GF-D8 (cell line): ENCODE measurements around the gene SCFD2.
"Not testable (repeated sequence)": the region's sequence is repeated elsewhere in the genome, so short reads cannot be mapped to it uniquely, and the experiment has no call there.

ENCODE experiments used
- DNase-seq: peaks from one replicate; lab custom pipeline; 2025; lab: John Stamatoyannopoulos, UW

The SCFD2 gene

DNA sequence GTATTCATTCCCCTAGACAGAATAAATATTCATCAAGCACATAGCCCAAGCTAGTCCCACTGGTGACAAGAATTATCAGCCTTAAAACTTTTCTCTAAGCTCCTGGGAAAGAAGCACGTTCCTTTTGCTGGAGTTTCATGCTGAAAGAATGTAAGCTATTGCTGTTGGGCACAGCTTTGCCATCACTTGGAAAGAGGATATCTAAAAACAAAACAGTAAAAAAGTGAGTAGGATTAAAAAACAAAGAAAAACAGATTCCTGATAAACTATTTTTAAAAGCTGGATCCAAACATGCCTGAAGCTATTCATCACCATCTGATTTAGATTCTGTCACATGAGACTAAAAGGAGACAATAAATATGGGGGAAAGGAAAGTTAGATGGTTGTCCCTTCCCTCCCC is 176.8 kb downstream of the SCFD2 start:
- no peak for DNase-seq

DNA sequence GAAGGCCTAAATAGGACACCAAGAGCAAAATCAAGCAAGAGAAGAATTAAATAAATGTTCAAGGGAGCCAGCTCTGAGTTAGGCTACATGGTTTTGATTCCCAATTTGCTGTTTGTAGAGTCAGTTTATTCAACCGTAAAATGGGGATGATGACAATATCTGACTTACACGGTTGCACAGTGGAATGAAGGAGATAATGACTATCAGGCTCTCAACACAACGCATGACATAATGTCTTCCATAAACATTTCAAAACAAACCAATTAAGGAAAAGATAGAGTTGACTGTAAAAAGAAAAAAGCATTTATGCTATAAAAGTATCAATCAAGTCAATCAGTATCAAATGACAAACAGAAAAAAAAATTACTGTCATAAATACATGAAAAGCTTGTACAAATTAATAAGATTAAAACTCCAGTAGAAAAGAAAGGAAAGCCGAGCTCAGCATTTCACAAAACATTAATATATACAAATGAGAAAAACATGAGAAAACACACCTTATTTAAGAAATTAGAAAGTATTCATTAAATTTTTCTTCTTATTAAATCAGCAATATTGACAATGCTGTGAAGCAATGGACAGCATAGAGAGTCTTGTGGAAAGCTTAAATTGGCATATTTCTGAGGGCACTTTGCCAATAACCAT is 179.0 kb downstream of the SCFD2 start:
- no peak for DNase-seq

DNA sequence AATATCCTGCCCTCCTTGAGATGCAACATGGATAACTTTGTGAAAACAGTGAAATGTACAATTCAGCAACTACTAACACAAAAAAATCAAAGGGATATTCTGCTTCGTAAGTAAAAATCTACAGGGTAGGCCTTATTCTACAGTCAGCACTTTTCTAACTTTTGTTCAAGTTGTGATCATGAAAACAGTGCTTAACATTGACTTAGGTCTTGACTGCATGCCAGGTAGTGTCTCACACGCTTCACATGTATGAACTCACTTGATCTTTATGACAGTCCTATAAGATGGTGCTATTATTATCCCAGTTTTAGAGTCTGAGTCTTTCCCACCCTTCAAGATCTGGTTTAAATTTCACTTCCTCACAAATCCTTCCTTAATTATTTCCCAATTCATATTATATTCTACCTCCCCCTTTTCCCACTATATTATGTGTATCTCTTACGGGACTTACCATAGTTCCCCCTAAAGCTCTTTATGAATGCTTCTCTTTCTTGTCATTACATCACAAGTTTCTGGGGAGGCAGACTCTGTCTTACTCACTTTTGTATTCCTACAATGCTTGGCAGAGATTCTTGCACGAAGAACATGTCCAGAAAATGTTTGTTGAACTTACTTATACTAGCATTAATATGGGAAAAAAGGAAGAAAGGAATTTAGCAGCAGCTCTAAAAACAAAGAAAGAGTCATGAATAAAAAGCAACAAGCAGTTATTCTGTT is 179.8 kb downstream of the SCFD2 start:
- no peak for DNase-seq

DNA sequence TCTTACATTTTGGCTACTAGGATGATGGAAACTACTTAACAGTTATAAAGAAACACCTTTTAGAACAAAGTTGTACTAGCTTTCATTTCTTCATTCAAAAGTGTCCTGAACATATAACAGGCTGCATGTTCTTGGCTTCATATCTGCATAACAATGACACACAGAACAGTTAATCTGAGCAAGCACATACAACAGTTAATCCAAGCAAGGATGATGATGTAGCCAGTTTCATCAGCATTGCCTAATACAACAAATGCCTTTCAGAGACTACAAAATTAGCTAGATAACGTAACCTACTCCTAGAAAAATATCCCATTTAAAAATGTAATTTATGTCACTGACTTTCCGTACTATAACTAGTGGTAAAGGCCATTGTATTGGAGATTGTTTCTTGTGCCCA is 182.1 kb downstream of the SCFD2 start:
- no peak for DNase-seq

DNA sequence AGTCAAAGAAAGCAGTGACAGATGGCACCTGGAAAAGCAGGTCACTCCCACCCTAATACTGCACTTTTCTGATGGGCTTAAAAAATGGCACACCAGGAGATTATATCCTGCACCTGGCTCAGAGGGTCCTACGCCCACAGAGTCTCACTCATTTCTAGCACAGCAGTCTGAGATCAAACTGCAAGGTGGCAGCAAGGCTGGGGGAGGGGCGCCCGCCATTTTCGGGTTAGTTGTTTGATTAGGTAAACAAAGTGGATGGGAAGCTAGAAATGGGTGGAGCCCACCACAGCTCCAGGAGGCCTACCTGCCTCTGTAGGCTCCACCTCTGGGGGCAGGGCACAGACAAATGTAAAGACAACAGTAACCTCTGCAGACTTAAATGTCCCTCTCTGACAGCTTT is 188.1 kb downstream of the SCFD2 start:
- DNase-seq = not testable (repeated sequence)

DNA sequence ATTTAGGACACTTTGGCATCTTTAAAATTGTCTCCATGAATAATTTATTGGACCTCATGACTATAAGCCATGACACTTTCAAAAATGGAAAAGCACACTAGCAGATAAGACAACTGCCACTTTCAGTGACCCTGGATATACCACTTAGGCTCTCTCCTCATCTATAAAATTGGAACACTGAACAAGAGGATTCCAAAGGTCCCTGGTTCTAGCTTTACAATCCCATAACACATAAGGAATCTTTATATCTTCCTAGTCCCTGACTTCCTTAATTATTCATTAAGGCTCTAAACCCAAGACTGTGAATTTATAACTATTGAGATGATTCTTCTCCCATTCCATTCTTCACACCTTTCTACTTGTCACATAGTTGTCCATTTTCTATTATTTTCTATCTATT is 190.2 kb downstream of the SCFD2 start:
- no peak for DNase-seq

DNA sequence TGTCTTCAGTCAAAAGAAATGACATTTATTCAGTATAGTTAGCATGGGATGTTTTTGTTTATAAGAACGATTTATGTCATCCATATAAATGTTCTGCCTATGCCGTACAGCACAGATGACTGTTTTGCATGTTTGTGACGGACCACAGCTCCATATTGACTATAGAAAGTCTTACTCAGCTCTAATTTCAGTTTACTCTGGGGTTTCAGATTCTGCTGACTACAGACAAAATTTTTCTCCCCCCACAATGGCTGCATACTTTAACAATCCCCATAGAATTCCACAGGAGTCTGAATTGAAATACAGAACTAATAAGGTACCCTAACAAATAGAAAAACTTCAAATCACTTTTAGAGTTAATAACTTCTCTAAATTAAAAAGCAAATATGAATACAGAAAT is 191.0 kb downstream of the SCFD2 start:
- DNase-seq = no peak

DNA sequence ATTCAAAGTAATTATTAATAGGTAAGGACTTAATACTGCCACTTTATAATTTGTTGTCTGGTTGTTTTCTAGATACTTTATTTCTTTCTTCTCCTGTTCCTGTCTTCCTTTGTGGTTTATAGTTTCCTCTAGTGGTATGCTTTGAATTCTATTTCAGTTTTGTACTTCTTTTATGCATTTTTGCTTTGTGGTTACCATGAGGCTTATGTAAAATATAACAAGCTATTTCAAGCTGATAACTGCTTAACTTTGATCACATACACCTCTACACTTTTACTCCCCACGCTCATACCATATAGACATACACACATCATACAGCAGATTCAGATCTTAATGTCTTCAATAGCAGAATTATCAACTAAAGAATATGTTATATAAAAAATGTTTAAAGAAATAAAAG is 192.3 kb downstream of the SCFD2 start:
- no peak for DNase-seq

DNA sequence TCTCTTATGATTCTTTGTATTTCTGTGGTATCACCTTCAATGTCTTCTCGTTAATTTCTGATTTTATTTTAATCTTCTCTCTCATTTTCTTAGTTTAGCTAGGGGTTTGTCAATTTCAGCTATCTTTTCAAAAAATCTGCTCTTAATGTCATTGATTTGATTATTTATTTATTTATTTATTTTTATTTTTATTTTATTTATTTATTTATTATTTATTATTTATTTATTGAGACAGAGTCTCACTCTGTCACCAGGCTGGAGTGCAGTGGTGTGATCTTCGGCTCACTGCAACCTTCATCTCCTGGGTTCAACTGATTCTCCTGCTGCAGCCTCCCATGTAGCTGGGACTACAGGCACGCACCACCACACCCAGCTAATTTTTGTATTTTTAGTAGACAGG is 194.1 kb downstream of the SCFD2 start:
- no peak for DNase-seq

DNA sequence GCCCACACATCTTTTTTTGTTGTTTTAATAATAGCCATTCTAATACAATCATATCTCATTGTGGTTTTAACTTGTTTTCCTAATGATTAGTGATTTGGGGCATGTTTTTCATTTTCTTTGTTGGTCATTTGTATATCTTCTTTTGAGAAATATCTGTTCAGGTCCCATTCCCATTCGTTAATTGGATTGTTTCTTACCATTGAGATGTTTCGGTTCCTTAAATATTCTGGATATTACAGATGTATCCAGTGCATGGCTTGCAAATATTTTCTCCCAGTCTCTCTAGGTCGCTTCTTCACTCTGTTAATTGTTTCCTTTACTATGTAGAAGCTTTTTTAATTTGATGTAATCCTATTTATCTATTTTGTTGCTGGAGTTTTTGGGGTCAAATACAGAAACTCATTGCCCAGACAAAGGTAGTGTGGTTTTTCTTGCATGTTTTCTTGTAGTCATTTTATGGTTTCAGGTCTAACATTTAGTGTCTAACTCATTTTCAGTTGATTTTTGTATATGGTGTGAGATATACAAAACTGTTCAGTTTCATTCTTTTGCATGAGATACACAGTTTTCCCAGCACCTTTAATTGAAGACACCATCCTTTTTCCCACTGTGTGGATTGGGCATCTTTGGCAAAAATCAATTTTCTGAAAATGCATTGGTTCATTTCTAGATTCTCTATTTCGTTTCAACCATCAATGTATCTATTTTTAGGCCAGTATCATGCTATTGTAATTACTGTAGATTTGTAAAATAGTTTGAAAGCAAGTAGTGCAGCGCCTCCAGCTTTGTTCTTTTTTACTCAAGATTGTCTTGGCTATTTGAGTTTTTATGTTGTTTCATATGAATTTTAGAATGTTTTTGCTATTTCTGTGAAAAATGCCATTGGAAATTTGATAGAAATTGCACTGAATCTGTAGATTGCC is 195.9 kb downstream of the SCFD2 start:
- DNase-seq = no peak

DNA sequence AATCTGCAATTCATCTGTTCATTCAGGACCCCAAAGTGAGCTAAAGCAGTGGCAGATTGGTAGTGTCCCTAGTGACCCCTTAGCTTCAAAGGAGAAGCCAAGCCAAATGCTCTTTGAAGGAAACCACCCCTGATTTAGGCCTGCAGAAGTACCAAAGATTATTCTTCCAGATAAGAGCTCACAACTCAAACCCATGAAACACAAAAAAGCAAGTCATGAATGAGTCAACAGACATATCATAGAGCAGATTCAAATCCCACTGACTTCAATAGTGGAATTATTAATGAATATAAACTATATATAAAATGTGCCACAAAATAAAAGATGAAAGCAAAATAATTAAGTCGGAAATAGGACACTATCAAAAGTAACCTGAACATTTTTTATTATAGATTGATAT is 197.6 kb downstream of the SCFD2 start:
- DNase-seq = no peak

DNA sequence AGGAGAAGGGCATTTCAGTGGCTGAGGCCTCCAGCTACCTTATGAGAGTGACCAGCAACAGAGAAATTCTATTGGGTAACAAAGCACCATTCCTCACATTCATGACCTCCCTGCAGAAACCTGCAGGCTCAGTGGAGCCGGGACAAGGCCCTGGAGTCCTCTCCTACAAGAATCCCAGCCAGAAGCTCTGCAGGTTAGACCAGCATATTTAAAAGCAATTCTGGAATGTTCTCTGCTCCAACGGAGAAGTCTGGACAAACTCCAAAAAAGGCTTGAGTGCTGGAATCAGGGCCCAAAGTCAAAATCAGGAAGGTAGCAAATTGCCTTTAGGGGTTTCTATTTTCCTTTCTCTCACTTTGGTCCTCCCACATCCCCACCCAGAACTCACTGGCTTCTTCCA is 202.9 kb downstream of the SCFD2 start:
- DNase-seq = no peak

DNA sequence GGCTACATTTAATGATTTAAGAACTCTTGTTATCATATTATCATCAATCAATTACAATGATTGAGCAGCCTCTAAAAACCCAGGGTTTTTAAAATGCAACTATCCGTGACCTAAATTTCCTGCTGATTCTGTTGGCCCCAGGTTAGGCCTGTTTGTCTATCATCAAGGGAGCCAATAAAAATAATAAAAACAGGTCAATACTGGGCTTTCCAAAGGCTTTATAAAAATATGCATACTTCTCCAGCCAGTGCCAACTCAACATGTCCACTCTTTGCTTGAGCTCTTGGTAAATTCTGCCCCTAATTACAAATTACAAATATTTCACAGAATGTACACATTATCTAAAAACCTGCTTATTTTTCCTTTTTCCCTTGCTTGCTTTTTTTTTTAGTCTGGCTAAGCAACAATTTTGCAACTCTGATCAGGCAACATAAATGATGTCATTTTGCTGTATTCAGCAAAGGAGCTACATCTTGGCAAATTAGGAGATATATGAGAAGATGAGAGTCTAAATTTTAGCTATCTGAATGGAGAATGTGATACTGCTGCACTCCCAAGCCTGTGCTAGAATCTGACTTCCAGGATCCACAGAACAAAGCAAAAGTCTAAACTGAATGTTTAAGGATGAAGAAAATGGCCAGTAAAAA is 204.0 kb downstream of the SCFD2 start:
- no peak for DNase-seq

DNA sequence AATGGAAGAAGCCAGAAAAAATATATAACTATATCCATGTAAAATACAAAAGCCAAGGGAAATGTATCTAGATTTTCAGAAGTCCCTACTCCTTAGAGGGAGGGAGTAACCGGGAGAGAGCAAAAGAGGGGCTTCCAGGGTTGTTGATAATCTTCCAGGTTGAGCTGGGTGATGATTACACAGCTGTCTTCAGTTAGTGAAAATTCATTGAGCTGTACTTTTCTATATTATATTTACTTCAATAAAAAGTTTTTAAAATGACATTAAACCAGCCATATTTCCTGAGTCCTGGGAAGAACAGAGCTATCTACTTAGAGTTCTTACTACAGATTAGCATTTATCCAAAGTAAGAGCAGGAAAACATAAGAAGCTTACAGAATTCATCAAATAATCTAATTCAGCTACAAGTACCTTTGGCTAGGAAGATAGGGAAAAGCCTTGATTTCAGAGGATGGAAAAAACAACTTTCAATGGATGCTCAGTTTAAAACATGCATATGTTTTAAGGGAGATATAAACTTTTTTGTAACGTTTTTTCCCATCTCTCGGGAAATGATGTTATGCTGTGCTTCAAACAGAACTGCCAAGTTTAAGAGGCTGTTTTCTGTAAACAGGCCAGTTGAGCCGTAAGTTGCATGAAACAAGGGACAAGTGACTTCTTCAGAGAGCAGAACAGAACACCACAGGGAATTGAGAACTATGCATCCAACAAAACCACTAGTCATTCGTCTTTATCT is 204.6 kb downstream of the SCFD2 start:
- DNase-seq = no peak

DNA sequence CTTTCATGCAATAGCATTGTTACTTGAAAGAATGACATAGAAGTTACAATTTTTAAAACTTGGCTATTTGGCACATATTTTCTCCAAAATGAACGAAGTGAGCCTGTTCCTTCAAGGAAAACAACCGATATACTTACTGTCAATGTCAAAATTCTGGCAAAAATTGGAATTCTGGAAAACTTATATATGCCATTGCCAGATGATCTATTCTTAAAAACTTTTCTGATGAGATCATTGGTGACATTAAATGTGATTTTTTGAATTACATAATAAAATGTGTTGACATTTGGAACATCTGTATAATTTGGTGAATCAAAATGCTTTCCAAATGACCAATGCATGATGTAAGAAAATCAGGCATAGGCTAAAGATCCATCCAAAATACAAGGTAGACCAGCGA is 209.0 kb downstream of the SCFD2 start:
- DNase-seq = no peak

DNA sequence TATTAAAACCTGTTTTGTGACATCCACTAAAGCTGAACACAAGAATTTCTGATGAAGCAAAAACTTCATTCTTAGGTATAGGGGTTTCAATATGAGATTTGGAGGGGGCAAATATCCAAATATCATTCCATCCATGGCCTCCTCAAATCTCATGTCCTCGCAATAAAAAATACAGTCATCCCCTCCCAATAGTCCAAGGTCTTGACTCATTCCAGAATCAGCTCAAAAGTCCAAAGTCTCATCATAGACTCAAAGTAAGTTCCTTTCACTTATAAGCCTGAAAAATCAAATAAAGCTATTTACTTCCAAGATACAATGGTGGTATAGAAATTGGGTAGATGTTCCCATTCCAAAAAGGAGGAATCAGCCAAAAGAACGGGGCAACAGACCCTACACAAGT is 213.4 kb downstream of the SCFD2 start:
- DNase-seq = no peak

DNA sequence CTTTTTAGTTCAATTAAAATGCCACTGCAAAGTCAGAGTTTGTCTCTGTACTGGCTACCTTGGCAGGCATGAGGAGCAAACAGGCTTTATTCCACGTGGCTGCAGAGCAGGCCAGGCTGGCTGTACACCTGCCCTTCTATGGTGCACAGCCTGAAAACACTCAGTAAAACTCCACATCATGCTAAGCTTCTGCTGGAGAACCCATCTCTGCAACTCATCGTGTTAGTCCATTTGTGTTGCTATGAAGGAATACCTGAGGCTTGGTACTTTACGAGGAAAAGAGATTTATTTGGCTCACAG is 214.4 kb downstream of the SCFD2 start:
- DNase-seq = no peak

DNA sequence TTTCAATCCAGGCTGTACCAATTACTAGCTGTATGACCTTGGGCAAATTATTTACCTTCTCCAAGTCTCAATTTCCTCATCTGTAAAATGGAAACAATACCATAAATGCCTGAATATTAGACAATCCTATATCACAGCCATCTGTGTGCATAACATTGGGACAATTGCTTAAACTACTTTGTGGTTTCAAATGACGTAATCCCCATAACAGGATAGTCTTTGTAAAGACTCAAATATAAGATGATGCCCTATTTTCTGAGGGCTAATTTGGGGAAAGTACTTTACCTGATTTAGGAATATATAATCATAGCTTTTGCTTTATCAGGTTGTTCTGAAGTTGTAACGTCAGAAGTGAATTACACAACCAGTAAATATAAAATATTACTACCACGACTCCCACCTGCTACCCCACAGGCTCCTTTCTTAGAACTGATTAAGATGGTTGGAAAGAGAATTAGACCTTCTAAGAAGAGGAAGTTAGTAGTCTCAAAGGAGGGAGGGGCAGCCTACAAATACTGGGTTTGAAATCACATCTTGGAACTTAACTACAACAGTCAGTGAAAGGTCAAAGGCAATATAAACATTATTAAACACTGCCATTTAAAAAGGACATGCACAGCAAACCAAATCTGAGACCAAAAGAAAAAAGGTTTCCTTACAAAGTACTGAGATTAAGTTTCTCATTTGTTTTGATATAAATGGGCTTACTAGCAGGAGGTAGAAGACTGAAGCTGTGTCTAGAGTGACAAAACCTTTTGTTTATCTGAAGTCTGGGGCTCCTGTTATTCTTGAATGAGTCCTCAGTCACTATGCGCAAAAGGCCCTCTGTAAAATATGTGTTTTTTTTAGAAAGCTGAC is 215.0 kb downstream of the SCFD2 start:
- DNase-seq = peak; percentile 77

DNA sequence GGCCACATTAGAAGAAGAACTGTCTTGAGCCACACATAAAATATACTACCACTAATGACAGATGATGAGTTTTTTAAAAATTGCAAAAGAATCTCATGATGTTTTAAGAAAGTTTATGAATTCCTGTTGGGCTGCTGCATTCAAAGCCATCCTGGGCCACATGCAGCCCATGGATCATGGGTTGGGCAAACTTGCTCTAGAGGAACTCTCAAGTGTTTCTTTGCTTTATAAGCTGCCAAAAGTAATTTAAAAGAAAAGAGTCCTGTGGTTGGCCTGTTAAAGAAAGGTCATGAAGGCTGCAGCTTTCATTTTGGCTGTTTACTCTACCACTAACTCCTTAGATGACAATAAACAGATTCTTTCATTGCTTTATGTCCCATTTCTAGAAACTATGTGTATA is 218.2 kb downstream of the SCFD2 start:
- DNase-seq = no peak

DNA sequence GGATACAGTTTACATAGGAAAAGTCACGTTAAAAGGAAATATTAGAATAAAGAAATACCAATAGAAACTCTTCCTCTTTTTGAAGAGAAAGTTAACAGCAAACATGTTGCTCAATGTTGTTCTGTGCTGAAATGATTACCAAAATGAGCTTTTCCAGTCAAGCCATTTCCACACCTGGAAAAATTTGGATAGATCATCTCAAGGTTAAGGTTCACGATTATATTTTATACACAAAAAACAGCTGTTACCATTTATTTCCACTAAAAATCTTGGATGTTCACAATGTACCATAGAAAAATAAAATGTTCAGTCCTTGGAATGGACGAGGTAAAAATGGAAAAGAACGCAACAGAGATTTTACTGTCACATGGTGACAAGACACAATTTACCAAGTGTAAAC is 218.7 kb downstream of the SCFD2 start:
- no peak for DNase-seq

DNA sequence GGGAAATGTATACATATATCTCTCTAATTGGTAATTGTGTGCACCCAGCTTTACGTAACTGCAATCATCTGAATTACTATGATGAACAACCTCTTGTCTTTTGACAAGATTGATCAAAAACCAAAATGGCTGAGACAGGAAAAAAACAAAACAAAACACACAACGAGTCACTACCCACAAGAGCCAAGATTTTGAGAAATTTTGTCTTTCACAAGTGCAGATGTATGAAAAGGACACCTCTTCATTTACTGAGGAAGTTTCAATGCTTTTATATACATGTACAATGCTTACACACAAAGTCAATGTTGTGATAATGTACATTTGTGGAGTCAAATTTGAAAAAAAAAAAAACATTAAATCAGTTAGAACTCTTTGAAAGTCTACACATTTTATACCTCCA is 224.6 kb downstream of the SCFD2 start:
- no peak for DNase-seq
